Liver (tissue), 9 donors: Measurements from ENCODE around the gene LCP1. TPM values are rescaled to one million over a fixed set of nuclear protein-coding genes. Genes with fewer than 3 reads are reported as not detected.

Experiments
- DNase-seq: peaks from one replicate; pipeline ENCODE4 v3.0.0-alpha.2; 2017; ENCODE audit warnings: low spot score
- H3K27ac ChIP-seq, 2 donors: one replicate each; pipeline ENCODE4 v1.7.0; 2013; ENCODE audit warnings: inconsistent platforms in 2 of 2, low read length in 2 of 2, control low read depth in 1 of 2, low read depth in 1 of 2, mild to moderate bottlenecking in 1 of 2
- H3K27me3 ChIP-seq, 4 donors: one replicate each; pipeline versions ENCODE4 v1.6.1 to v1.7.0; 2013; ENCODE audit warnings: low read length in 3 of 4, inconsistent platforms in 1 of 4, mild to moderate bottlenecking in 1 of 4, moderate library complexity in 1 of 4; ENCODE audit not compliant: control insufficient read depth in 4 of 4, insufficient read depth in 4 of 4
- H3K36me3 ChIP-seq, 4 donors: one replicate each; pipeline versions ENCODE4 v1.6.1 to v1.7.0; 2013; ENCODE audit warnings: low read length in 3 of 4, mild to moderate bottlenecking in 3 of 4, low read depth in 1 of 4, moderate library complexity in 1 of 4; ENCODE audit not compliant: control insufficient read depth in 4 of 4, insufficient read depth in 3 of 4
- H3K4me1 ChIP-seq, 4 donors: one replicate each; pipeline versions ENCODE4 v1.6.1 to v1.7.0; 2013; ENCODE audit warnings: low read length in 3 of 4, mild to moderate bottlenecking in 3 of 4, moderate library complexity in 1 of 4; ENCODE audit not compliant: control insufficient read depth in 4 of 4, insufficient read depth in 4 of 4
- H3K4me3 ChIP-seq, 3 donors: one replicate each; pipeline versions ENCODE4 v1.6.1 to v1.7.0; 2013; ENCODE audit warnings: low read length in 3 of 3, control low read depth in 1 of 3, low read depth in 1 of 3, mild to moderate bottlenecking in 1 of 3
- H3K9ac ChIP-seq, 2 donors: one replicate each; pipeline ENCODE4 v1.7.0; 2013; ENCODE audit warnings: low read length in 2 of 2, mild to moderate bottlenecking in 2 of 2, moderate library complexity in 2 of 2, control low read depth in 1 of 2, low read depth in 1 of 2
- H3K9me3 ChIP-seq, 4 donors: one replicate each; pipeline versions ENCODE4 v1.6.1 to v1.7.0; 2013; ENCODE audit warnings: low read length in 3 of 4; ENCODE audit not compliant: control insufficient read depth in 4 of 4
- EGR1 ChIP-seq, 2 donors: IDR thresholded peaks; 2 replicates each; pipeline ENCODE4 v1.6.1; 2016 to 2018; ENCODE audit warnings: antibody characterized with exemption in 2 of 2, low read depth in 2 of 2
- FOXA2 ChIP-seq: IDR thresholded peaks from 2 replicates; pipeline ENCODE4 v1.6.1; 2016; ENCODE audit warnings: antibody characterized with exemption
- GABPA ChIP-seq, 2 donors: IDR thresholded peaks in 1 of 2; conservative IDR thresholded peaks in 1 of 2; 2 replicates each; pipeline ENCODE4 v1.6.1; 2016; ENCODE audit warnings: antibody characterized with exemption in 2 of 2, mild to moderate bottlenecking in 1 of 2, moderate library complexity in 1 of 2
- HNF4A ChIP-seq, 2 donors: conservative IDR thresholded peaks; 2 replicates each; pipeline ENCODE4 v1.6.1; 2016; ENCODE audit warnings: antibody characterized with exemption in 2 of 2, mild to moderate bottlenecking in 2 of 2
- HNF4G ChIP-seq: IDR thresholded peaks from 2 replicates; pipeline ENCODE4 v1.6.1; 2016; ENCODE audit warnings: antibody characterized with exemption
- JUND ChIP-seq, 2 donors: IDR thresholded peaks; 2 replicates each; pipeline ENCODE4 v1.6.1; 2016; ENCODE audit warnings: antibody characterized with exemption in 2 of 2
- MAX ChIP-seq: IDR thresholded peaks from 2 replicates; pipeline ENCODE4 v1.6.1; 2016; ENCODE audit warnings: antibody characterized with exemption
- NR2F2 ChIP-seq: IDR thresholded peaks from 2 replicates; pipeline ENCODE4 v1.6.1; 2016; ENCODE audit warnings: antibody characterized with exemption
- RAD21 ChIP-seq, 2 donors: IDR thresholded peaks; 2 replicates each; pipeline ENCODE4 v1.6.1; 2016; ENCODE audit warnings: antibody characterized with exemption in 2 of 2, mild to moderate bottlenecking in 2 of 2
- REST ChIP-seq: IDR thresholded peaks from 2 replicates; pipeline ENCODE4 v1.6.1; 2016; ENCODE audit warnings: antibody characterized with exemption, mild to moderate bottlenecking
- RXRA ChIP-seq, 2 donors: IDR thresholded peaks; 2 replicates each; pipeline ENCODE4 v1.6.1; 2017 to 2018; ENCODE audit warnings: antibody characterized with exemption in 2 of 2, mild to moderate bottlenecking in 1 of 2
- SP1 ChIP-seq: IDR thresholded peaks from 2 replicates; pipeline ENCODE4 v1.6.1; 2018; ENCODE audit warnings: antibody characterized with exemption, mild to moderate bottlenecking
- TAF1 ChIP-seq: conservative IDR thresholded peaks from 2 replicates; pipeline ENCODE4 v1.6.1; 2016; ENCODE audit warnings: antibody characterized with exemption, mild to moderate bottlenecking
- YY1 ChIP-seq: IDR thresholded peaks from 2 replicates; pipeline ENCODE4 v1.6.1; 2016; ENCODE audit warnings: antibody characterized with exemption, mild to moderate bottlenecking
- WGBS: extraction: QIAGEN DNeasy Blood & Tissue Kit; methylation state at CpG from one replicate; pipeline ENCODE4 v1.1.7; 2013; 5-methylcytosine and 5-hydroxymethylcytosine counted together
- polyA plus RNA-seq, 2 donors: library from polyadenylated mRNA; stranded (reverse) in 1 of 2; unstranded in 1 of 2; fragments of 200-250 nt in 1 of 2; fragments of >200 nt in 1 of 2; fragmentation: Nextera tagmentation in 1 of 2; extraction: Ambion mirVana in 1 of 2; gene quantifications; one replicate each; pipeline versions ENCODE4 v1.2.1 to v1.2.3, GENCODE V29; 2013 to 2015
- total RNA-seq, 2 donors: library from RNA; depleted of rRNA; stranded (reverse); fragments of >200 nt; gene quantifications; one replicate each; pipeline ENCODE4 v1.2.3, GENCODE V29; 2014
- TF ChIP-seq, protein P1 (sequence below): IDR thresholded peaks from 2 replicates; pipeline ENCODE4 v1.6.1; 2016; ENCODE audit warnings: antibody characterized with exemption
- TF ChIP-seq, protein P2 (sequence below): fragments of 150-350 bp; IDR thresholded peaks from 2 replicates; pipeline ENCODE4 v1.5.1; 2017; ENCODE audit warnings: improper control_type of control experiment, low read depth, low read length; ENCODE audit not compliant: missing input control
- donor health status: healthy.
- donor health status: healthy.
- donor health status: healthy.
- donor health status: healthy.
- donor health status: healthy.

The LCP1 gene
- total and polyA plus RNA-seq, 4 donors, result 12.6 to 90.6 (median 36.0) TPM

DNA sequence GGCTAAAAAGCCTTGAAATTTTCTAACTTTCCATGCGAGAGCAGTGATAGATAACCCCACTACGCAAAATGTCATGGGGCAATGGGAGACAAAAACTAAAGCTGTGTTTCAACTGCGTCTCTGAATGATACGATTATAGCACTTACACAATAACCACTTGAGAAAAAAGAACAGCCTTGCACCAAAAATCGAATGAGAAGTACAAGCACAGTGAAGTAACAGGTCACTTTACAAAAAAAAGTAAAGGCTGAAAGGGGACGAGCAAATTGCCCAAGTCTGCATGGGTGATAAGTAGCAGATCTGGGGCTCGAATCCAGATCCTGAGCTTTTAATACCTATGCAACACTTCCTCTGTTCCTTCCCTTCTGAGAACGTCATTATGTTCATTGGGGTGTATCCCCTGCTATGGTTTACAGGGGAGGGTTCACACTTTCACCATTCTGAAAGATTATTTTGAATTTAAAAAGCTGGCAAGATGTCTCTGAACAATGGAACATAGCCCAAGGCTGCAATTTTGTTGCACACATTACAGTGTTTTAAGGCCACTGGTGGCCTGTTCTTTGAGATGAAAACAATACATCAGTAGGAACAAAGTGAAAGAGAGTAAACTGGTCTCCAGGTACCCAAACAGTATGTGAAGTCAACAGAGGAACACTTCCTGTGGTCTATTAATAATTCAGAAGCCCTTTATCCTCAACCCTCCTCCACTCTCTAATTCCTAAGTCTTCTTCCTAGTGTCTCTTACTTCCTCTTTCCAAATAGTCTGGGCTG lies 80.3 kb downstream of the LCP1 start:
- no peak for DNase-seq
- Histone ChIP-seq H3K36me3 (peaks cover 0 to 10% (median 5%) of the 10 kb centered on the region in 4 donors), H3K9me3 (no peaks in the 10 kb centered on the region), H3K9ac (peak overlapping the region; percentile 79 to 99), H3K4me1 (peaks cover 2 to 48% (median 27%) of the 10 kb centered on the region in 4 donors), H3K27ac (peak overlapping the region; percentile 97), H3K27me3 (no peaks in the 10 kb centered on the region), H3K4me3 (peak overlapping the region; percentile 75 to 97 (median 91))
- no peak for TF ChIP-seq EGR1 (IDR thresholded peaks at IDR 0.05; ENCODE audit: low read depth in 2 of 2)
- no peak for TF ChIP-seq TAF1
- TF ChIP-seq, protein P1, sequence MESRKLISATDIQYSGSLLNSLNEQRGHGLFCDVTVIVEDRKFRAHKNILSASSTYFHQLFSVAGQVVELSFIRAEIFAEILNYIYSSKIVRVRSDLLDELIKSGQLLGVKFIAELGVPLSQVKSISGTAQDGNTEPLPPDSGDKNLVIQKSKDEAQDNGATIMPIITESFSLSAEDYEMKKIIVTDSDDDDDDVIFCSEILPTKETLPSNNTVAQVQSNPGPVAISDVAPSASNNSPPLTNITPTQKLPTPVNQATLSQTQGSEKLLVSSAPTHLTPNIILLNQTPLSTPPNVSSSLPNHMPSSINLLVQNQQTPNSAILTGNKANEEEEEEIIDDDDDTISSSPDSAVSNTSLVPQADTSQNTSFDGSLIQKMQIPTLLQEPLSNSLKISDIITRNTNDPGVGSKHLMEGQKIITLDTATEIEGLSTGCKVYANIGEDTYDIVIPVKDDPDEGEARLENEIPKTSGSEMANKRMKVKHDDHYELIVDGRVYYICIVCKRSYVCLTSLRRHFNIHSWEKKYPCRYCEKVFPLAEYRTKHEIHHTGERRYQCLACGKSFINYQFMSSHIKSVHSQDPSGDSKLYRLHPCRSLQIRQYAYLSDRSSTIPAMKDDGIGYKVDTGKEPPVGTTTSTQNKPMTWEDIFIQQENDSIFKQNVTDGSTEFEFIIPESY, result no peak
- TF ChIP-seq YY1, result peak; percentile 10
- 21% methylated on average over 8 of the region's 8 CpGs for WGBS

GRCh38 chr13:46101002-46101401 lies 81.0 kb downstream of the LCP1 start:
- Histone ChIP-seq H3K27me3 (no peaks in the 10 kb centered on the region), H3K27ac (peak overlapping the region; percentile 97), H3K36me3 (peaks cover 0 to 12% (median 5%) of the 10 kb centered on the region in 4 donors), H3K9me3 (no peaks in the 10 kb centered on the region), H3K9ac (peak overlapping the region; percentile 79 to 99), H3K4me1 (peaks cover 2 to 49% (median 31%) of the 10 kb centered on the region in 4 donors), H3K4me3 (peak overlapping the region; percentile 75 to 97 (median 91))
- 40% methylated on average over 4 of the region's 4 CpGs for WGBS
- no peak for DNase-seq
- TF ChIP-seq NR2F2 (no peak), EGR1 (IDR thresholded peaks at IDR 0.05; ENCODE audit: low read depth in 2 of 2) (no peak), REST (peak; percentile 88), YY1 (no peak), FOXA2 (no peak), TAF1 (peak; percentile 92), GABPA (IDR thresholded peaks at IDR 0.05 in 1 of 2, conservative IDR thresholded peaks at IDR 0.05 in 1 of 2) (no peak), MAX (no peak), JUND (IDR thresholded peaks at IDR 0.05) (no peak), SP1 (no peak), RAD21 (IDR thresholded peaks at IDR 0.05) (no peak), HNF4G (no peak), HNF4A (conservative IDR thresholded peaks at IDR 0.05) (no peak), RXRA (IDR thresholded peaks at IDR 0.05) (no peak)
- TF ChIP-seq, protein P2, sequence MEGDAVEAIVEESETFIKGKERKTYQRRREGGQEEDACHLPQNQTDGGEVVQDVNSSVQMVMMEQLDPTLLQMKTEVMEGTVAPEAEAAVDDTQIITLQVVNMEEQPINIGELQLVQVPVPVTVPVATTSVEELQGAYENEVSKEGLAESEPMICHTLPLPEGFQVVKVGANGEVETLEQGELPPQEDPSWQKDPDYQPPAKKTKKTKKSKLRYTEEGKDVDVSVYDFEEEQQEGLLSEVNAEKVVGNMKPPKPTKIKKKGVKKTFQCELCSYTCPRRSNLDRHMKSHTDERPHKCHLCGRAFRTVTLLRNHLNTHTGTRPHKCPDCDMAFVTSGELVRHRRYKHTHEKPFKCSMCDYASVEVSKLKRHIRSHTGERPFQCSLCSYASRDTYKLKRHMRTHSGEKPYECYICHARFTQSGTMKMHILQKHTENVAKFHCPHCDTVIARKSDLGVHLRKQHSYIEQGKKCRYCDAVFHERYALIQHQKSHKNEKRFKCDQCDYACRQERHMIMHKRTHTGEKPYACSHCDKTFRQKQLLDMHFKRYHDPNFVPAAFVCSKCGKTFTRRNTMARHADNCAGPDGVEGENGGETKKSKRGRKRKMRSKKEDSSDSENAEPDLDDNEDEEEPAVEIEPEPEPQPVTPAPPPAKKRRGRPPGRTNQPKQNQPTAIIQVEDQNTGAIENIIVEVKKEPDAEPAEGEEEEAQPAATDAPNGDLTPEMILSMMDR, result no peak
